CD8-positive, alpha-beta memory T cell (primary cell): Measurements from ENCODE around the gene CRTC1. TPM values are rescaled to one million over a fixed set of nuclear protein-coding genes. Genes with fewer than 3 reads are reported as not detected.
"Not testable (repeated sequence)": the region's sequence is repeated elsewhere in the genome, so short reads cannot be mapped to it uniquely, and the experiment has no call there.

Experiments
- CTCF ChIA-PET: fragments of 350-600 bp; sonication (Branson Sonifier 250); formaldehyde crosslinking; loops from one replicate; lab custom pipeline; 2021; ENCODE audit warnings: antibody characterized with exemption; lab: Charles Lee
- POLR2A ChIA-PET: fragments of 350-600 bp; sonication (Branson Sonifier 250); formaldehyde crosslinking; loops from one replicate; lab custom pipeline; 2021; ENCODE audit warnings: antibody characterized with exemption; lab: Charles Lee
- DNase-seq, 5 donors: peaks; one replicate each; pipeline versions ENCODE4 v3.0.0 to v3.0.0-alpha.2; 2020 to 2022; ENCODE audit warnings: mixed read lengths in 1 of 5
- H3K27ac ChIP-seq: one replicate; pipeline ENCODE4 v1.7.0; 2013; ENCODE audit warnings: low read depth, mild to moderate bottlenecking, low read length, moderate library complexity
- H3K27me3 ChIP-seq: 2 replicates; pipeline ENCODE4 v1.7.0; 2013; ENCODE audit warnings: low read length, mild to moderate bottlenecking; ENCODE audit not compliant: insufficient read depth, poor library complexity, severe bottlenecking
- H3K36me3 ChIP-seq: 2 replicates; pipeline ENCODE4 v1.7.0; 2013; ENCODE audit warnings: mild to moderate bottlenecking, low read length, moderate library complexity; ENCODE audit not compliant: insufficient read depth
- H3K4me1 ChIP-seq: 2 replicates; pipeline ENCODE4 v1.7.0; 2013; ENCODE audit warnings: mild to moderate bottlenecking, low read length, moderate library complexity; ENCODE audit not compliant: insufficient read depth
- H3K4me3 ChIP-seq: 2 replicates; pipeline ENCODE4 v1.7.0; 2013; ENCODE audit warnings: mild to moderate bottlenecking, low read length
- H3K9me3 ChIP-seq: 2 replicates; pipeline ENCODE4 v1.7.0; 2013; ENCODE audit warnings: mild to moderate bottlenecking, low read length
- H3K27ac Mint-ChIP-seq, 8 donors: one replicate each; pipeline ENCODE4 v1.8.0; 2020 to 2021; ENCODE audit warnings: mixed read lengths in 8 of 8, mild to moderate bottlenecking in 6 of 8, inconsistent platforms in 3 of 8, moderate library complexity in 3 of 8
- H3K27me3 Mint-ChIP-seq, 2 donors: one replicate each; pipeline ENCODE4 v1.8.0; 2020 to 2021; ENCODE audit warnings: mixed read lengths in 2 of 2, mild to moderate bottlenecking in 1 of 2, moderate library complexity in 1 of 2
- H3K36me3 Mint-ChIP-seq, 3 donors: one replicate each; pipeline ENCODE4 v1.8.0; 2020 to 2021; ENCODE audit warnings: mixed read lengths in 3 of 3, inconsistent platforms in 1 of 3, mild to moderate bottlenecking in 1 of 3
- H3K4me1 Mint-ChIP-seq, 3 donors: one replicate each; pipeline ENCODE4 v1.8.0; 2020 to 2021; ENCODE audit warnings: mixed read lengths in 3 of 3, inconsistent platforms in 1 of 3, mild to moderate bottlenecking in 1 of 3
- H3K4me3 Mint-ChIP-seq, 7 donors: one replicate each; pipeline ENCODE4 v1.8.0; 2020 to 2021; ENCODE audit warnings: mixed read lengths in 7 of 7, mild to moderate bottlenecking in 6 of 7, moderate library complexity in 4 of 7, inconsistent platforms in 2 of 7
- H3K9me3 Mint-ChIP-seq, 5 donors: one replicate each; pipeline ENCODE4 v1.8.0; 2020 to 2022; ENCODE audit warnings: mixed read lengths in 5 of 5, mild to moderate bottlenecking in 3 of 5, moderate library complexity in 2 of 5, inconsistent platforms in 1 of 5
- polyA plus RNA-seq: library from polyadenylated mRNA; unstranded; fragments of 300-500 nt; fragmentation: Illumina TruSeq; gene quantifications from one replicate; pipeline ENCODE4 v1.2.3, GENCODE V29; 2021
- total RNA-seq, 2 experiments: library from RNA; stranded (reverse); gene quantifications; one replicate each; pipeline ENCODE4 v1.2.3, GENCODE V29; 2021

CRTC1 gene
- total and polyA plus RNA-seq, 3 experiments from 2014 or later: 1.3 to 7.1 (median 6.7) TPM

DNA sequence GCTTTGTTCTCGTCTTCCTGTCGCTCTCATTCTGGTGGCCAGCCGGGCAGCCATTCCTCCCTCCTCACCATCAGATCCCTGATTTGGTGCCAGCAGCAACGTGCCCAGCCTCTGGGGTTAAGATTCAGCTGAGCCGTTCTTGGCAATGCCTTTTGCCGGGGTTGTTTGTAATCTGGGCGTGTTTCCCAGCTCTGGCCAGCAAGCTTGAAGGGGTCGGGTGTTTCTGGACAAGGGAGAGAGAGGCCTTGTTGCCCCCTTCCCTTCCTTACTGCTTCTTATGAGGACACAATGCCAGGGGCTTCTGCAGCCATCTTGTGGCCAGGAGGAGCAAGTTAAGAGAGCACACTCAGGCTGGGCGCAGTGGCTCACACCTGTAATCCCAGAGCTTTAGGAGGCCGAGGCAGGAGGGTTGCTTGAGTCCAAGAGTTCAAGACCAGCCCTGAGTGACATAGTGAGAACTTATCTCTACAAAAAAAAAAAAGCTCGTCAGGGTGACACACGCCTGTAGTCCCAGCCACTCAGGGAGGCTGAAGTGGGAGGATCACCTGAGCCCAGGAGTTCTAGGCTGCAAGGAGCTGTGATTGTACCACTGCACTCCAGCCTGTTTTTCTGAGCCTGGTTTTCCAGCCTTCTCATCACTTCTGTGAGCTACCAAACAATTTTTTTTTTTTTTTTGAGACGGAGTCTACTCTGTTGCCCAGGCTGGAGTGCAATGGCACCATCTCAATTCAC is 10.7 kb upstream of the CRTC1 start:
- no peaks in the 10 kb centered on the region for H3K4me1 ChIP-seq
- Mint-ChIP-seq H3K36me3 (peaks cover 0 to 28% (median 2%) of the 10 kb centered on the region in 3 donors), H3K27me3 (no peaks in the 10 kb centered on the region), H3K27ac (no peak overlapping the region), H3K9me3 (no peaks in the 10 kb centered on the region), H3K4me1 (no peaks in the 10 kb centered on the region), H3K4me3 (no peak overlapping the region)
- no peaks in the 10 kb centered on the region for H3K9me3 ChIP-seq
- H3K36me3 ChIP-seq: no peaks in the 10 kb centered on the region
- CTCF ChIA-PET: interaction anchor here (1.3 kb wide), 1 partner anchor 222 kb away, joined by 6 read pairs; no protein-coding TSS in a partner anchor
- no peaks in the 10 kb centered on the region for H3K27me3 ChIP-seq
- POLR2A ChIA-PET: interaction anchor here (0.6 kb wide), 1 partner anchor 133 kb away, joined by 3 read pairs; no protein-coding TSS in a partner anchor
- H3K27ac ChIP-seq: no peak overlapping the region
- DNase-seq: no peak
- H3K4me3 ChIP-seq: no peak overlapping the region

DNA sequence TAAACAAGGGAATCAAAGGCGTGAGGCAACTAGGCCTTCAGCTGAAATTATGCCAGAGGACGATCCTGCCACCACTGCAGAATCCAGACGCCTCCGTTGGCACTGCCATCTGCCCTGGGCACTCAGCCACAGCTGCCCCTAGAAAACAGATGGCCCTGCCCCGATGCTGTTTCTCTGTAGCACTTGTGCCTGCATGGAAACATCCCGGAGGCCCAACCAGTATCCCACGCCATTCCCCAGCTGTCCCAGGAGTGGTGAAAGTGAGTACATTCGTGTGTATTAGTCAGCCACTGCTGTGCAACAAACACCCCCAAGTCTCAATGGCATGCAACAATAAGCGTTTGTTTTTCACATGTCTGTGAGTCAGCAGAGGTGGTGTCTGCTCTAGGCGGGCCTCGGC is 8.9 kb upstream of the CRTC1 start:
- Mint-ChIP-seq H3K4me1 (no peaks in the 10 kb centered on the region), H3K27ac (no peak overlapping the region), H3K27me3 (peaks cover 3 to 4% of the 10 kb centered on the region in 2 donors), H3K4me3 (no peak overlapping the region), H3K9me3 (no peaks in the 10 kb centered on the region), H3K36me3 (peaks cover 0 to 15% (median 2%) of the 10 kb centered on the region in 3 donors)
- H3K36me3 ChIP-seq: no peaks in the 10 kb centered on the region
- ChIA-PET POLR2A (interaction anchor here (0.6 kb wide), 1 partner anchor 246 kb away, joined by 3 read pairs; no protein-coding TSS in a partner anchor), CTCF (no interaction called here)
- H3K4me1 ChIP-seq: no peaks in the 10 kb centered on the region
- no peaks in the 10 kb centered on the region for H3K27me3 ChIP-seq
- H3K4me3 ChIP-seq: no peak overlapping the region
- H3K9me3 ChIP-seq: no peaks in the 10 kb centered on the region
- no peak overlapping the region for H3K27ac ChIP-seq
- DNase-seq: no peak

DNA sequence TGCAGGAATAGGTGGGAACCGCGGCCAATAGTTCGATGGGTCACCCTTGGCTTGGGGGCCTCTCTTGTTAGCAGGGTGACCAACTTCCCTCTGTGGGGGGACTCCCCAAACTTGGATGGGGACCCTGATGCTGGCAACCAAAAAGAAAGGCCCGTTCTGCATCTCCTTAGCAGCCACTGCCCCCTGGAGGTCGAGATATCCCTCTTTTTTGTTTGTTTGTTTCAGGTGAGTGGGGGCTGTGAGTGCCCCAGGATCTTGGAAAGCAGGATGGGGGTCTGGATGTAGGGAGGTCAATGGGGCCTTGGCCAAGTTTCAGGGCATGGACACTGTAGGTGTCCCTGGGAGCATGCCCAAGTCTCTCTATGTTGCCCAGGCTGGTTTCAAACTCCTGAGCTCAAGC is 7.7 kb upstream of the CRTC1 start:
- Mint-ChIP-seq H3K27me3 (peaks cover 3 to 4% of the 10 kb centered on the region in 2 donors), H3K4me3 (no peak overlapping the region), H3K9me3 (no peaks in the 10 kb centered on the region), H3K36me3 (peaks cover 0 to 6% (median 0%) of the 10 kb centered on the region in 3 donors), H3K27ac (no peak overlapping the region), H3K4me1 (no peaks in the 10 kb centered on the region)
- DNase-seq: peak in 1 of 5 donors; percentile 27
- no peak overlapping the region for H3K4me3 ChIP-seq
- ChIA-PET POLR2A (no interaction called here), CTCF (no interaction called here)
- no peak overlapping the region for H3K27ac ChIP-seq
- H3K4me1 ChIP-seq: no peaks in the 10 kb centered on the region
- no peaks in the 10 kb centered on the region for H3K36me3 ChIP-seq
- no peaks in the 10 kb centered on the region for H3K27me3 ChIP-seq
- H3K9me3 ChIP-seq: no peaks in the 10 kb centered on the region

DNA sequence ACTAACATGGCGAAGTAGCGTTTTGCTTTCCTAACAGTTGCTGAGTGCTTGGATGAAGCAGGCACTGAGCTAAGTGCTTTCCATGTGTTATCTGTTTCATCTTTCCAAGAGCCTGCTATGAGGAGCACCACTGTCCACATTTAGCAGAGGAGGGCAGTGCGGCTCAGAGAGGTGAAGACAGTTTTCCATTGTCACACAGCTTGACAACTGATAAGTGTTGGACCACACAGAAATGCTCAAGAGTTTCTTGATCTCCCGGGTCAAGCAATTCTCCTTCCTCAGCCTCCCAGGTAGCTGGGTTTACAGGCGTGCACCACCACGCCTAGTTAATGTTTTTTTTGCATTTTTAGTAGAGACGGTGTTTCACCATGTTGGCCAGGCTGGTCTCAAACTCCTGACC is 6.8 kb upstream of the CRTC1 start:
- peaks cover 0 to under 1% (median 0%) of the 10 kb centered on the region in 3 donors for H3K36me3 Mint-ChIP-seq
- no peaks in the 10 kb centered on the region for H3K4me1 Mint-ChIP-seq
- H3K36me3 ChIP-seq: no peaks in the 10 kb centered on the region
- H3K27ac Mint-ChIP-seq: peak overlapping the region in 1 of 8 donors; percentile 20
- H3K27me3 ChIP-seq: no peaks in the 10 kb centered on the region
- DNase-seq: no peak
- POLR2A ChIA-PET: no interaction called here
- H3K9me3 Mint-ChIP-seq: no peaks in the 10 kb centered on the region
- peaks cover 3 to 4% of the 10 kb centered on the region in 2 donors for H3K27me3 Mint-ChIP-seq
- H3K4me3 Mint-ChIP-seq: no peak overlapping the region
- H3K9me3 ChIP-seq: no peaks in the 10 kb centered on the region
- CTCF ChIA-PET: interaction anchor here (0.6 kb wide), 1 partner anchor 17 kb away, joined by 3 read pairs; no protein-coding TSS in a partner anchor
- H3K27ac ChIP-seq: no peak overlapping the region
- H3K4me3 ChIP-seq: no peak overlapping the region
- no peaks in the 10 kb centered on the region for H3K4me1 ChIP-seq

DNA sequence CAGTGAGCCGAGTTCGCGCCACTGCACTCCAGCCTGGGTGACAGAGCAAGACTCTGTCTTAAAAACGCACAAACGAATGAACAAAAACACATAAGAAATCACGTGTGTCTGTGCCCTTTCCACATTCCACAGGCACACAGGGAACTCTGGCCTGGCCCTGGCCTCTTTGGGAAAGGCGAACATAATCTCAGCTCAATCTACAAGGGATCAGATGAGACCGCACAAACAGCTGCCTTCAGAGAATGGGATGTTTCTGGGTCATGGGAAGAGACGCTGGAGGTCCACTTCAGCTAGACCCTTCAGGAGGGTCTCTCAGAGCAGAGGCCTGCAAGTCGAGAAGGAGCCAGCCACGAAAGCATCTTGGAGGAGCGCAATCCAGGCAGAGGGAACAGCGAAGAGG is 6.3 kb upstream of the CRTC1 start:
- no peaks in the 10 kb centered on the region for H3K9me3 Mint-ChIP-seq
- Histone ChIP-seq H3K4me1 (no peaks in the 10 kb centered on the region), H3K4me3 (no peak overlapping the region), H3K27ac (no peak overlapping the region), H3K36me3 (no peaks in the 10 kb centered on the region), H3K9me3 (no peaks in the 10 kb centered on the region), H3K27me3 (no peaks in the 10 kb centered on the region)
- peaks cover 3 to 4% of the 10 kb centered on the region in 2 donors for H3K27me3 Mint-ChIP-seq
- POLR2A ChIA-PET: no interaction called here
- no peaks in the 10 kb centered on the region for H3K4me1 Mint-ChIP-seq
- DNase-seq: no peak
- CTCF ChIA-PET: no interaction called here
- no peak overlapping the region for H3K4me3 Mint-ChIP-seq
- H3K36me3 Mint-ChIP-seq: no peaks in the 10 kb centered on the region
- peak overlapping the region in 1 of 8 donors; percentile 20 for H3K27ac Mint-ChIP-seq

DNA sequence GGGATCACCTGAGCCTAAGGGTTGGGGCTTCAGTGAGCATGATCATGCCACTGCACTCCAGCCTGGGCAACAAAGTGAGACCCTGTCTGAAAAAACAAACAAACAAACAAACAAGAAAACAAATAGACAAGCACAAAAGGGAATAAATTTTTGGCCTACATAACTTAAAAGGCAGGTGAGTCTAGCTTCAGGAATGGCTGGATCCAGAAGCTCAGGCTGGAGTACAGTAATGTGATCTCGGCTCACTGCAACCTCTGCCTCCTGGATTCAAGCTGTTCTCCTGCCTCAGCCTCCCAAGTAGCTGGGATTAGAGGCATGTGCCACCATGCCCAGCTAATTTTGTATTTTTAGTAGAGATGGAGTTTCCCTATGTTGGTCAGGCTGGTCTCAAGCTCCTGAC is 3.3 kb upstream of the CRTC1 start:
- H3K27ac ChIP-seq, H3K4me3 ChIP-seq, H3K27ac Mint-ChIP-seq, H3K36me3 ChIP-seq, H3K36me3 Mint-ChIP-seq, H3K4me3 Mint-ChIP-seq, H3K9me3 Mint-ChIP-seq, H3K27me3 Mint-ChIP-seq, H3K27me3 ChIP-seq, DNase-seq, POLR2A ChIA-PET, H3K9me3 ChIP-seq: not testable (repeated sequence)
- H3K4me1 Mint-ChIP-seq: peaks cover 9 to 18% (median 18%) of the 10 kb centered on the region in 3 donors
- peaks cover 20% of the 10 kb centered on the region for H3K4me1 ChIP-seq
- CTCF ChIA-PET: interaction anchor here (1.2 to 1.3 kb wide), 2 partner anchors 86 to 229 kb away, joined by 3 read pairs; no protein-coding TSS in a partner anchor

DNA sequence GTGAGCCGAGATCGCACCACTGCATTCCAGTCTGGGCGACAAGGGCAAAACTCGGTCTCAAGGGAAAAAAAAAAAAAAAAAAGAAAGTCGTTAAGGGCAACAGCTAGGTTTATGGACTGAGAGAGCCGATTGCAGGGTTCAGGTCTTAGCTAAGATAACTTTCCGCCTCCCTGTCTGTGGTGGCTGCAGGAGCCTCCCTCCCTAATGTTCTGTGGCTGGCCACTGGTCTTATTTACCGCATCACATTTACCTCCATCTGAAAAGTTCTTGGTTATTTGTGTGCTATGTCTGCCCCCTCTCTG is 722 bp upstream of the CRTC1 start:
- peak overlapping the region; percentile 95 for H3K4me3 ChIP-seq
- POLR2A ChIA-PET: interaction anchor here (0.6 to 1.1 kb wide), 3 partner anchors 9 to 36 kb away, joined by 3 read pairs; no protein-coding TSS in a partner anchor
- Mint-ChIP-seq H3K36me3 (peaks cover 0 to 5% (median 0%) of the 10 kb centered on the region in 3 donors), H3K27ac (peak overlapping the region in 7 of 8 donors; percentile 73 to 90 (median 83)), H3K9me3 (no peaks in the 10 kb centered on the region), H3K27me3 (peaks cover 3 to 4% of the 10 kb centered on the region in 2 donors), H3K4me3 (peak overlapping the region; percentile 83 to 90 (median 86)), H3K4me1 (peaks cover 12 to 32% (median 28%) of the 10 kb centered on the region in 3 donors)
- H3K9me3 ChIP-seq: no peaks in the 10 kb centered on the region
- H3K36me3 ChIP-seq: no peaks in the 10 kb centered on the region
- CTCF ChIA-PET: interaction anchor here (0.7 to 1.0 kb wide), 2 partner anchors 55 to 232 kb away, joined by 3 read pairs; no protein-coding TSS in a partner anchor
- no peak for DNase-seq
- H3K4me1 ChIP-seq: peaks cover 20% of the 10 kb centered on the region
- peak overlapping the region; percentile 44 for H3K27ac ChIP-seq
- H3K27me3 ChIP-seq: no peaks in the 10 kb centered on the region
